ENCODE measurements around the gene DNAJC1.

DNA sequence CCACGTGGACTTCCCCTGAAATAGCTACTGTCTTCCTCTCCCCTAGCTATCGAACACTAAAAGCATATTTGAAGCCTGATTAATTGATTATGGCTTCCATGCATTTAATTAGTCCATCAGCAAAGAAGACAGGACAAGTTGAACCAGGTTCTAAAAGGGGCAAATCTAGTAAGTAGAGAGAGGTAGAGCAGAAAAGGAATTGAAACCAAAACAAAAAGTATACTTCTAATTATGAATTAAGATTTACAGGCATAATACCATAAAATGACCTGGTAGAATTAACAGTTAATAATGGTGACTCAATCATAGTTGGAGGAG, 393 bp upstream of the DNAJC1 start:
- TF ChIP-seq, protein P1, sequence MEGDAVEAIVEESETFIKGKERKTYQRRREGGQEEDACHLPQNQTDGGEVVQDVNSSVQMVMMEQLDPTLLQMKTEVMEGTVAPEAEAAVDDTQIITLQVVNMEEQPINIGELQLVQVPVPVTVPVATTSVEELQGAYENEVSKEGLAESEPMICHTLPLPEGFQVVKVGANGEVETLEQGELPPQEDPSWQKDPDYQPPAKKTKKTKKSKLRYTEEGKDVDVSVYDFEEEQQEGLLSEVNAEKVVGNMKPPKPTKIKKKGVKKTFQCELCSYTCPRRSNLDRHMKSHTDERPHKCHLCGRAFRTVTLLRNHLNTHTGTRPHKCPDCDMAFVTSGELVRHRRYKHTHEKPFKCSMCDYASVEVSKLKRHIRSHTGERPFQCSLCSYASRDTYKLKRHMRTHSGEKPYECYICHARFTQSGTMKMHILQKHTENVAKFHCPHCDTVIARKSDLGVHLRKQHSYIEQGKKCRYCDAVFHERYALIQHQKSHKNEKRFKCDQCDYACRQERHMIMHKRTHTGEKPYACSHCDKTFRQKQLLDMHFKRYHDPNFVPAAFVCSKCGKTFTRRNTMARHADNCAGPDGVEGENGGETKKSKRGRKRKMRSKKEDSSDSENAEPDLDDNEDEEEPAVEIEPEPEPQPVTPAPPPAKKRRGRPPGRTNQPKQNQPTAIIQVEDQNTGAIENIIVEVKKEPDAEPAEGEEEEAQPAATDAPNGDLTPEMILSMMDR (IDR thresholded peaks at IDR 0.05; ENCODE audit: poor library complexity, severe bottlenecking) = no peak
- no peak for TF ChIP-seq EP300 (conservative IDR thresholded peaks at IDR 0.05; ENCODE audit: poor library complexity, severe bottlenecking)

Measured in neural cell (in vitro differentiated cells).